NCI-H345 treated with DMSO at 0.1 percent for 48 hours (cell line): ENCODE results near the gene CAB39L.

Experiments used
- DNase-seq: peaks from one replicate; lab custom pipeline; 2025; ENCODE audit not compliant: unreplicated experiment; lab: John Stamatoyannopoulos, UW

Gene CAB39L

DNA sequence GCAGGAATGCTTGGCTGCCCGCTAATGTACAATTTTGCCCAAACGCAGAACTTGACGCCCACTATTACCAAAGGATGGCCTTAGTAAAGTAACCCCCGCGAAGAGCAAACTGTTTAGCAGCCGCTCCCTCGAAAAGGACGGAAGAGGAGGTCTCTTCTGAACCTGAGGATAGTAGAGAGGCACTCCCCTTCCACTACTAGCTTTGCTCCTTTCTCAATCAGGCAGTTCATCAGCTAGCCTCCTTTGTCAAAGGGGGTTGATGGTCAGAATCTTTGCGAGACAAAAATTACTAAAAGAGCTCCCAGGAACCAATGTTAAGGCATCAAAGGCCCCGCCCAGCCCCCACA lies 534 bp downstream of the CAB39L start:
- no peak for DNase-seq

DNA sequence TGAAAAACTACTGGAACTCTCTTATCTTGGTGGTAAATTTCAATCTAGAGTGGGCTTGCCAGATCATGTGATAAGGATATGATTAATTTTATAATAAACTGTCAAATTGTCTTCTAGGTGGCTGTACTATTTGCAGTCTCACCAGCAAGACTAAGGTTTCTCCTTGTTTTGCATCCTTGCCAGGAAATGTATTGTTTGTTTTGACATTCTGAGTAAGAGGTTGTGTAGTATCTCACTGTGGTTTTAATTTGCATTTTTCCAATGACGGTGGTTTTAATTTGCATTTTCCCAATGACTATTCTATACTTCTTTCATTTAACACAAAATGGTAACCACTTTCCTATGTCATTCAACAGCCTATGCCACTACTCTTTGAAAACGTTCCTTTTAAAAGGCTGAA lies 2.0 kb downstream of the CAB39L start:
- DNase-seq: no peak

GRCh38 chr13:49441312-49441711 lies 2.6 kb downstream of the CAB39L start:
- DNase-seq: no peak

- no peak for DNase-seq
Measured at GRCh38 chr13:49439609-49440008, 4.3 kb downstream of the CAB39L start.

- no peak for DNase-seq
Measured at GRCh38 chr13:49437705-49438104, 6.2 kb downstream of the CAB39L start.

DNA sequence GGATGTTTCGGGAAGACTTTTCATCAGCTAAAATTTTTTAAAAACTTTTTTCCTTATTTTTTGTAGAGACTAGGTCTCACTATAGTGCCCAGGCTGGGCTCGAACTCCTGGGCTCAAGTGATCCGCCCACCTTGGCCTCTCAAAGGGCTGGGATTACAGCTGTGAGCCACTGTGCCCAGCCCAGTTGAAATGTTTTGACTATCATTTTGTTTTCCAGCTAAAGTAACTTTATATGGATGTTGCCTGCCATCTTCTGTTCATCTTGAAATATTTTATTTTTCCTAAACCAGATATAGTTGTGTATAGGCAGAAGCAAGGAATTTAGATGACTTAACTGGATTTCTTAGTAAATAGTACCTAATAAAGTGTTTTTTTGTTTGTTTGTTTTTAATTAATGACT lies 7.0 kb downstream of the CAB39L start:
- no peak for DNase-seq

DNA sequence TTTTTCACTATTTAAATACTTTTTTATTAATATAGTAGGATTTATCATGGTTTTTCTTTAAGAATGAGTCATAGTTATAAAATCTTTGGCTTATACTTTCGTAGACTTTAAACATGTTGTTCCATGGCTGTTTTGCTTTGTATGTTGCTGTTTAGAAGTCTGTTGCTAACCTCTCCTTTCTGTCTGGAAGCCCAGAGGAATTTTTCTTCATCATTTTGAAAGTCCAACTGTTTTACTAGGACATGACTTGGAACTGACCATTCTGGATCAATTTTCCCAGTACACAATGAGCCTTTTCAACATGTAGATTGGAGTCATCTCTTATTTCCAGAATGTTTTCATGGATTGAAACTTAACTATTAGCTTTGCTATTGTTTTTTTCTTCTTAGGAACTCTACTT lies 7.9 kb downstream of the CAB39L start:
- no peak for DNase-seq

GRCh38 chr13:49429121-49429520 lies 14.7 kb downstream of the CAB39L start:
- DNase-seq: no peak

DNA sequence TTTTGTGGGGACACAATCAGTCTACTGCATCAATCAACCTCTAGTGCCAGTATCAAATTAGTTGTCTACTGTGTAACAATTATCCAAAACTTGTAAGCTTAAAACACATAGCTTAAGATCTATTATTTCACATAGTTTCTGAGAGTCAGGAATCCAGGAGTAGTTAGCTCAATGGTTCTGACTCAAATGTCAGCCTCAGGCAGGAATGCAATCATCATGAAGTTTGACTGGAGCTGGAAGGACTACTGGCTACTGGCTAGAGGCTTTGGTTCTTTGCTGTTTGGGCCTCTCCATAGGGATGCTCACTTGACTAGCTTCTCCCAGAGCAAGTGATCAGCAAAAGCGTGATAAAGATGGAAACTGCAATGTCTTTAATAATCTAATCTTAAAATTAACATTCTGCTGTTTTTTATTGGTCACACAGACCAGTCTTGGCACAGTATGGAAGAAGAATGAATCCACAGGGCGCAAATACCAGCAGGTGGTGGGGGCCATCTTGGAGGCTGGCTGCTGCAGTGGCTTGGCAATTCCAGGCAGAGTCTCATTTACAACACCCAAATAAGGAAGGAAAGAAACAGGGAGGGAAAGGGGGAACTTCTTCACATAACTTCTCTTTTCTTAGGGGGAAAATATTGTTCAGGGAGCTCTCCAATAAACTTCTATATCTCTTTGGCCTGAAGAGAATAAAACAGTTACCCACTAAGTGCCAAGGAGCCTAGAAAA lies 15.7 kb downstream of the CAB39L start:
- no peak for DNase-seq

- no peak for DNase-seq
Measured at GRCh38 chr13:49424011-49424560, 19.8 kb downstream of the CAB39L start.

- DNase-seq: no peak
Measured at GRCh38 chr13:49421391-49421790, 22.5 kb downstream of the CAB39L start.

DNA sequence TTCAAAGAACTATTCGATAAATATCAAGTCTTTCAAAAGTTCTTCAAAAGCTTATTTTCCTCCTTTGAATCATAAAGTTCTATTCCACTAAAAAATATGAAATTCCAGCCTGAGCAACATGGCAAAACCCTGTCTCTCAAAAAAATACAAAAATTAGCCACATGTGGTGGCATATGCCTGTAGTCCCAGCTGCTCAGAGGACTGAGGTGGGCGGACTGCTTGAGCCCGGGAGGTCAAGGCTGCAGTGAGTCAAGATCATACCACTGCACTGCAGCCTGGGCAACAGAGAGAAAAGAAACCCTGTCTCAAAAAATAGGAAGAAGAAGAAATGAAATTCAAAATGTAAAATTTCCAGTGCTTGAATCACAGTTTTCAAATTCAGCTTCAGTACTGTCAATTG lies 24.6 kb downstream of the CAB39L start:
- no peak for DNase-seq

DNA sequence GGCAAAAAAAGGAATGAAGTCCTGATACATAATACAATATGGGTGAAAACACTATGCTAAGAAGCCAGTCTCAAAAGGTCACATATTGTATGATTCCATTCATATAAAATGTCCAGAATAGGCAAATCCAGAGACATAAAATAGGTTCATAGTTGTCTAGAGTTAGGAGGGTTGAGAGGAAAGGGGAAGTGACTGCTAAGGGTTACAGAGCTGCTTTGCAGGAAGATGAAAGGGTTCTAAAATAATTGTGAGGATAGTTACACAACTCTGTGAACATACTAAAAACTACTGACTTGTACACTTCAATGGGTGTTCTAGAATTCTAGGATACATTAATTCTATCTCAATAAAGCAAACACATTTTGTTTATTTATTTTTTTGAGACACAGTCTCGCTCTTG lies 25.7 kb downstream of the CAB39L start:
- no peak for DNase-seq

GRCh38 chr13:49417161-49417560 lies 26.7 kb downstream of the CAB39L start:
- no peak for DNase-seq

DNA sequence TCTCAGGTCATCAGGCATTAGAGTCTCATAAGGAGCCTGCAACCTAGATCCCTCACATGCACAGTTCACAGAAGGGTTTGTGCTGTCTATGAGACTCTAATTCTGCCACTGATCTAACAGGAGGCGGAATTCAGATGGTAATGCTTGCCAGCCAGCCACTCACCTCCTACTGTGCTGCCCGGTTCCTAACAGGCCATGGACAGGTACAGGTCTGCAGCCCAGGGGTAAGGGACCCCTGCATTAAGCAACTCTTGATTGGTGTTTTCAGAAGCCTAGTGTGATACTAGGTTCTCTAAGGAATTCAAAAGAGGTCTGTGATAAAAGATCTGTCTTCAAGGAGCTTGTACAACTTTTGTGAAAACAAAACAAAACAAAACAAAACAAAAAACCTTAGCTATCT lies 31.1 kb downstream of the CAB39L start:
- DNase-seq: no peak

GRCh38 chr13:49411353-49411752 lies 32.5 kb downstream of the CAB39L start:
- DNase-seq: no peak

GRCh38 chr13:49410477-49410876 lies 33.4 kb downstream of the CAB39L start:
- no peak for DNase-seq

GRCh38 chr13:49410006-49410405 lies 33.9 kb downstream of the CAB39L start:
- no peak for DNase-seq

- DNase-seq: no peak
Measured at GRCh38 chr13:49409008-49409407, 34.9 kb downstream of the CAB39L start.

DNA sequence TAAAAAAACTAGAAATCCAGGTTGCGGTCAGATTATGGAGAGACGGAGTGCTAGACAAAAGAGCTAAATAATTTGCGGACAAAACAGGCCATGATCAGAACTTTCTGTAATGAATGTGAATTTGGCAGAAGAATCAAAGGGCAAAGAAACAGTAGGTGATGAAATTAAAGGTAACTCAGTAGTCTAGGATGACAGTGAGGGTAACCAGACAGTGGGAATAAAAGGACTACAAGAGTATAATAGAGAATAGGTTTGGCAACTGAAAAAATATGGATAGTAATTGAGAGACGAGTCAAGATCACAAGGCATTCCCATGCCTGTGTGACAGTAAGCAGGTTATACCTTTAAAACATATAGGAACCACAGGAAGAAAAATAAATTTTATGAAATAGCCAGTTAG lies 35.9 kb downstream of the CAB39L start:
- DNase-seq: no peak

DNA sequence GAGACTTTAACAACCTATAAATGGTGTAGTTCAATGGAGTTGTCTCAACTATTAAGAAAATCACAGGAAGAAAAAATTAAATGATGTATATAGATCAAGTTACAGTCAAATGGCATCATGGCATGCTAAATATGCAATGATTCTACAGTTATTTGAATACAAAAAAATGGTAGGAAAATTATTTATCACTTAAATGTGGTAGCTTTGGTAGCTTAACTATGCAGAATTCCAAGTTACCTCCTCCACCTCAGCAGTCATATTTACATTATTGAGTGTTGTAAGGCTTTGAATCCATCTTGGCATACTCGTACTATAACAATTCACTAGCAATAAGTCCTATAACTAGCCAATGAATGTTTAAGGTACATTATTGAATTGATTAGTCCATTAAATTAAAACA lies 36.8 kb downstream of the CAB39L start:
- no peak for DNase-seq

DNA sequence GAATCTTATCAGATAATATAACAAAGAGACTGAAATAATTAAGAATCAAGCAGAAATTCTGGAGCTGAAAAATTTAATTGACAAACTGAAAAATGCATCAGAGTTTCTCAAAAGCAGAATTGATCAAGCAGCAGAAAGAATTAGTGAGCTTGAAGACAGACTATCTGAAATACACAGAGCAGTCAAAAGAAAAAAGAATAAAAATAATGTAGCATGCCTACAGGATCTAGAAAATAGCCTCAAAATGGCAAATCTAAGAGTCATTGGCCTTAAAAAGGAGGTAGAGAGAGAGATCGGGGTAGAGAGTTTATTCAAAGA lies 39.2 kb downstream of the CAB39L start:
- no peak for DNase-seq

- DNase-seq: no peak
Measured at GRCh38 chr13:49403996-49404702, 39.7 kb downstream of the CAB39L start.
